SK-N-MC (cell line): Measurements from ENCODE around the gene SCAND1.

Experiments used
- EZH2 ChIP-seq: fragments of 200-600 bp; sonication (generic); IDR thresholded peaks from one replicate; pipeline ENCODE4 v1.6.1; 2017; ENCODE audit warnings: antibody characterized with exemption
- POLR2AphosphoS5 ChIP-seq: IDR thresholded peaks from 2 replicates; pipeline ENCODE4 v1.6.1; 2012; ENCODE audit warnings: mild to moderate bottlenecking, low read depth, low read length, borderline replicate concordance

DNA sequence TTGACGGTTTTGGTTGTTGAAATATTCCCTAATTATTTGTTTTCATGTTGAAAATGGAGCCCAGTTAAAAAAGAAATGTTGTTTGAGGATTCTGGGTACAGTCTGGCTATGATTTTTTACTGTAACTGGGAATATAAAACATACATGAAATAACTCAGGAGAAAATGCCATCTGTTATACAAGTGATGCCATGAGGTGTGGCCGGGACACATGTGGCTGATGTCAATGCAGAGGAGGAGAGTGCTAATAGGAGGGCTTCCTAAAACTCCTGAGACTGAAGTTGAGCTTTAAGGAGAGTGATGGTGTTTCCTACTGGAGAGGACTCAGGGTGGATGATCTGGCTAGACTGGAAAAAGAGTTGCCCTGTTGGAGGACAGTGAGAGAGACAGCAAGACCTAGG lies 12.7 kb downstream of the SCAND1 start:
- TF ChIP-seq POLR2AphosphoS5 (no peak), EZH2 (no peak)
